ENCODE data around the gene MRPL43. TPM values are rescaled to one million over a fixed set of nuclear protein-coding genes. Genes with fewer than 3 reads are reported as not detected.
A peak's percentile ranks its signal among the peaks of the same experiment; 100 is the strongest.

Gene MRPL43
- total and polyA plus RNA-seq, 10 of the 15 experiments (the other 5 are each of a cell fraction or from before 2014, with no cell fraction given): 16.6 to 108 (median 65.1) TPM

GRCh38 chr10:100986952-100987684, at the start of gene MRPL43, which contains the start of gene TWNK (continued):
- TF ChIP-seq BCLAF1 (IDR thresholded peaks at IDR 0.05) (no peak), BCL3 (IDR thresholded peaks at IDR 0.05; ENCODE audit: borderline replicate concordance, insufficient read depth, low read depth, low read length, poor library complexity, severe bottlenecking) (no peak), SMARCA5 (IDR thresholded peaks at IDR 0.05) (no peak), SRF (IDR thresholded peaks at IDR 0.05; ENCODE audit: low read depth in 2 of 2, low read length in 2 of 2) (no peak), MEF2B (IDR thresholded peaks at IDR 0.05; ENCODE audit: partially characterized antibody, poor library complexity, severe bottlenecking) (no peak), USF2 (IDR thresholded peaks at IDR 0.05; ENCODE audit: borderline replicate concordance, low read depth, low read length) (no peak), IKZF1 (conservative IDR thresholded peaks at IDR 0.05) (peak; percentile 75), ZBTB4 (CRISPR knock-in tag; IDR thresholded peaks at IDR 0.05) (no peak), BACH1 (IDR thresholded peaks at IDR 0.05; ENCODE audit: borderline replicate concordance) (peak; percentile 54; the same call in 1 of the 2 replicates), EGR1 (IDR thresholded peaks at IDR 0.05; ENCODE audit: borderline replicate concordance in 1 of 2, low read depth in 2 of 2, low read length in 2 of 2) (peak in 1 of 2 experiments; percentile 13; a peak in 1 of 3 replicates), RUNX3 (IDR thresholded peaks at IDR 0.05; ENCODE audit: low read length) (peak; percentile 50; the same call in 1 of the 2 replicates), ATF7 (IDR thresholded peaks at IDR 0.05; ENCODE audit: low read depth) (no peak), CUX1 (IDR thresholded peaks at IDR 0.05; ENCODE audit: insufficient replicate concordance, low read depth, low read length) (no peak)

Data from GM12878 (cell line).